Measurements from ENCODE around the gene STAG1. TPM values are rescaled to one million over a fixed set of nuclear protein-coding genes. Genes with fewer than 3 reads are reported as not detected.
"Not testable (repeated sequence)": the region's sequence is repeated elsewhere in the genome, so short reads cannot be mapped to it uniquely, and the experiment has no call there.

The STAG1 gene
- total and polyA plus RNA-seq, 2 experiments from 2014 or later: 12.4 to 41.1 TPM

- TF ChIP-seq EZH2phosphoT487 (IDR thresholded peaks at IDR 0.05; ENCODE audit: low read depth, severe bottlenecking, unreplicated experiment): no peak
- no peak for TF ChIP-seq EZH2 (IDR thresholded peaks at IDR 0.05; ENCODE audit: borderline replicate concordance)
- no peak for TF ChIP-seq CTCF (IDR thresholded peaks at IDR 0.05; ENCODE audit: poor library complexity)
Measured at GRCh38 chr3:136377508-136377907, 374.7 kb downstream of the STAG1 start.

GRCh38 chr3:136375800-136376199 lies 376.4 kb downstream of the STAG1 start:
- not testable (repeated sequence) for H3K27me3 ChIP-seq; H3K4me3 ChIP-seq; H3K9me3 ChIP-seq (ENCODE audit: low read depth); H2AFZ ChIP-seq; H3K4me1 ChIP-seq (ENCODE audit: insufficient read depth); H3K4me2 ChIP-seq; H3K27ac ChIP-seq; H4K20me1 ChIP-seq (ENCODE audit: insufficient read depth, poor library complexity, severe bottlenecking); DNase-seq (ENCODE audit: low spot score); H3K9me2 ChIP-seq (replicated peaks; ENCODE audit: insufficient read depth); H3K79me2 ChIP-seq; H3K36me3 ChIP-seq (replicated peaks; ENCODE audit: insufficient read depth, low read depth)
- 98% methylated on average over 5 of the region's 5 CpGs for WGBS (ENCODE audit: low lambda C conversion rate, missing lambda C conversion rate)

More at GRCh38 chr3:136377508-136377907, 374.7 kb downstream of the STAG1 start:
- no peaks in the 10 kb centered on the region for H3K9me3 ChIP-seq (ENCODE audit: low read depth)
- H3K4me3 ChIP-seq: no peak overlapping the region
- H3K9me2 ChIP-seq (replicated peaks; ENCODE audit: insufficient read depth): no peaks in the 10 kb centered on the region
- no peak overlapping the region for H3K4me2 ChIP-seq
- no peaks in the 10 kb centered on the region for H3K36me3 ChIP-seq (replicated peaks; ENCODE audit: insufficient read depth, low read depth)
- no peaks in the 10 kb centered on the region for H3K4me1 ChIP-seq (ENCODE audit: insufficient read depth)
- H3K27me3 ChIP-seq: no peaks in the 10 kb centered on the region
- H3K27ac ChIP-seq: no peak overlapping the region
- no peak overlapping the region for H2AFZ ChIP-seq
- no peaks in the 10 kb centered on the region for H4K20me1 ChIP-seq (ENCODE audit: insufficient read depth, poor library complexity, severe bottlenecking)
- DNase-seq (ENCODE audit: low spot score): peak; percentile 4
- whole genome bisulfite sequencing (ENCODE audit: low lambda C conversion rate, missing lambda C conversion rate): 57% methylated on average over 2 of the region's 2 CpGs
- no peaks in the 10 kb centered on the region for H3K79me2 ChIP-seq

GRCh38 chr3:136366289-136366688 lies 385.9 kb downstream of the STAG1 start:
- TF ChIP-seq EZH2phosphoT487 (IDR thresholded peaks at IDR 0.05; ENCODE audit: low read depth, severe bottlenecking, unreplicated experiment): no peak
- TF ChIP-seq EZH2 (IDR thresholded peaks at IDR 0.05; ENCODE audit: borderline replicate concordance): no peak
- no peak for TF ChIP-seq CTCF (IDR thresholded peaks at IDR 0.05; ENCODE audit: poor library complexity)
- no peaks in the 10 kb centered on the region for H3K27me3 ChIP-seq
- H4K20me1 ChIP-seq (ENCODE audit: insufficient read depth, poor library complexity, severe bottlenecking): no peaks in the 10 kb centered on the region
- H3K9me2 ChIP-seq (replicated peaks; ENCODE audit: insufficient read depth): no peaks in the 10 kb centered on the region
- no peak overlapping the region for H3K4me3 ChIP-seq
- no peak for DNase-seq (ENCODE audit: low spot score)
- no peak overlapping the region for H2AFZ ChIP-seq
- no peaks in the 10 kb centered on the region for H3K4me1 ChIP-seq (ENCODE audit: insufficient read depth)
- H3K9me3 ChIP-seq (ENCODE audit: low read depth): no peaks in the 10 kb centered on the region
- no peak overlapping the region for H3K4me2 ChIP-seq
- H3K36me3 ChIP-seq (replicated peaks; ENCODE audit: insufficient read depth, low read depth): no peaks in the 10 kb centered on the region
- no peak overlapping the region for H3K27ac ChIP-seq
- no peaks in the 10 kb centered on the region for H3K79me2 ChIP-seq

GRCh38 chr3:136353461-136353860 lies 398.7 kb downstream of the STAG1 start:
- TF ChIP-seq EZH2phosphoT487 (IDR thresholded peaks at IDR 0.05; ENCODE audit: low read depth, severe bottlenecking, unreplicated experiment) (no peak), EZH2 (IDR thresholded peaks at IDR 0.05; ENCODE audit: borderline replicate concordance) (no peak), CTCF (IDR thresholded peaks at IDR 0.05; ENCODE audit: poor library complexity) (no peak)
- DNase-seq (ENCODE audit: low spot score): no peak
- Histone ChIP-seq H3K4me1 (ENCODE audit: insufficient read depth) (peaks cover 3% of the 10 kb centered on the region), H4K20me1 (ENCODE audit: insufficient read depth, poor library complexity, severe bottlenecking) (no peaks in the 10 kb centered on the region), H3K9me2 (replicated peaks; ENCODE audit: insufficient read depth) (no peaks in the 10 kb centered on the region), H3K27ac (no peak overlapping the region), H3K79me2 (no peaks in the 10 kb centered on the region), H3K27me3 (no peaks in the 10 kb centered on the region), H2AFZ (no peak overlapping the region), H3K36me3 (replicated peaks; ENCODE audit: insufficient read depth, low read depth) (no peaks in the 10 kb centered on the region), H3K4me3 (no peak overlapping the region), H3K4me2 (no peak overlapping the region), H3K9me3 (ENCODE audit: low read depth) (no peaks in the 10 kb centered on the region)
- 86% methylated on average over 2 of the region's 2 CpGs for WGBS (ENCODE audit: low lambda C conversion rate, missing lambda C conversion rate)

All from hepatocyte (in vitro differentiated cells).